GM23338 (cell line): ENCODE results near the gene DMD. TPM values are rescaled to one million over a fixed set of nuclear protein-coding genes. Genes with fewer than 3 reads are reported as not detected.

Experiments
- ATAC-seq: fragments of 200-7000 bp; cut with Tn5 transposase; 3 replicates; pipeline ENCODE4 v1.9.1; 2020
- DNase-seq: peaks from one replicate; pipeline ENCODE4 v3.0.0-alpha.2; 2015; ENCODE audit warnings: low spot score
- H2AFZ ChIP-seq: fragments of 200-600 bp; sonication (generic); 2 replicates; pipeline ENCODE4 v1.8.0; 2016; ENCODE audit warnings: antibody characterized with exemption, mild to moderate bottlenecking, moderate library complexity
- H3F3A ChIP-seq: fragments of 200-600 bp; sonication (generic); replicated peaks from 2 replicates; pipeline ENCODE4 v1.8.0; 2017; ENCODE audit warnings: antibody characterized with exemption, mixed run types, low read depth
- H3K27ac ChIP-seq: fragments of 200-600 bp; sonication (generic); 2 replicates; pipeline ENCODE4 v1.6.1; 2016; ENCODE audit warnings: low read depth
- H3K27me3 ChIP-seq: fragments of 200-600 bp; sonication (generic); 2 replicates; pipeline ENCODE4 v1.8.0; 2016; ENCODE audit warnings: mild to moderate bottlenecking, mixed run types, moderate library complexity; ENCODE audit not compliant: insufficient read depth
- H3K36me3 ChIP-seq: fragments of 200-600 bp; sonication (generic); 2 replicates; pipeline ENCODE4 v1.8.0; 2016; ENCODE audit warnings: mild to moderate bottlenecking; ENCODE audit not compliant: insufficient read depth
- H3K4me1 ChIP-seq: fragments of 200-600 bp; sonication (generic); 2 replicates; pipeline ENCODE4 v1.8.0; 2016; ENCODE audit warnings: mild to moderate bottlenecking, moderate library complexity; ENCODE audit not compliant: insufficient read depth
- H3K4me2 ChIP-seq: fragments of 200-600 bp; sonication (generic); 2 replicates; pipeline ENCODE4 v1.7.1; 2017; ENCODE audit warnings: mixed run types
- H3K4me3 ChIP-seq: fragments of 200-600 bp; sonication (generic); 2 replicates; pipeline ENCODE4 v1.6.1; 2016; ENCODE audit warnings: mixed run types
- H3K79me2 ChIP-seq: fragments of 200-600 bp; sonication (generic); replicated peaks from 2 replicates; pipeline ENCODE4 v1.8.0; 2017; ENCODE audit warnings: mild to moderate bottlenecking; ENCODE audit not compliant: insufficient read depth
- H3K9me2 ChIP-seq: fragments of 200-600 bp; sonication (generic); 2 replicates; pipeline ENCODE4 v1.8.0; 2017; ENCODE audit not compliant: insufficient read depth
- H4K20me1 ChIP-seq: fragments of 200-600 bp; sonication (generic); replicated peaks from 2 replicates; pipeline ENCODE4 v1.8.0; 2017; ENCODE audit warnings: mild to moderate bottlenecking; ENCODE audit not compliant: insufficient read depth
- H3K27ac Mint-ChIP-seq: 2 replicates; pipeline ENCODE4 v1.8.0; 2020; ENCODE audit warnings: inconsistent platforms, mild to moderate bottlenecking, moderate library complexity, mixed read lengths
- H3K27me3 Mint-ChIP-seq: 3 replicates; pipeline ENCODE4 v1.8.0; 2022; ENCODE audit warnings: low read depth, mild to moderate bottlenecking, moderate library complexity, mixed read lengths, inconsistent platforms; ENCODE audit not compliant: insufficient read depth, poor library complexity
- H3K36me3 Mint-ChIP-seq: 3 replicates; pipeline ENCODE4 v1.8.0; 2021; ENCODE audit warnings: low read depth, mild to moderate bottlenecking, inconsistent platforms, moderate library complexity, mixed read lengths
- H3K4me1 Mint-ChIP-seq: 3 replicates; pipeline ENCODE4 v1.8.0; 2020; ENCODE audit warnings: mild to moderate bottlenecking, inconsistent platforms, mixed read lengths
- H3K4me3 Mint-ChIP-seq: 3 replicates; pipeline ENCODE4 v1.8.0; 2021; ENCODE audit warnings: moderate library complexity, mild to moderate bottlenecking, inconsistent platforms, mixed read lengths
- H3K9me3 Mint-ChIP-seq: 3 replicates; pipeline ENCODE4 v1.8.0; 2020; ENCODE audit warnings: moderate library complexity, mild to moderate bottlenecking, inconsistent platforms, mixed read lengths
- CREB1 ChIP-seq: fragments of 250-450 bp; sonication (Bioruptor Pico); IDR thresholded peaks from 2 replicates; pipeline ENCODE4 v1.5.0; 2020; ENCODE audit warnings: low read depth, mild to moderate bottlenecking, moderate library complexity
- CTCF ChIP-seq, 2 experiments: fragments of 200-600 bp in 1 of 2; sonication (generic) in 1 of 2; conservative IDR thresholded peaks; 2 replicates each; pipeline versions ENCODE4 v1.5.1 to v1.6.1; 2016 to 2017; ENCODE audit warnings: antibody characterized with exemption in 2 of 2, low read depth in 2 of 2, mild to moderate bottlenecking in 2 of 2, moderate library complexity in 1 of 2
- ETS1 ChIP-seq: IDR thresholded peaks from 2 replicates; pipeline ENCODE4 v1.6.1; 2016; ENCODE audit warnings: antibody characterized with exemption
- EZH2 ChIP-seq: fragments of 200-600 bp; sonication (generic); IDR thresholded peaks from one replicate; pipeline ENCODE4 v1.8.0; 2017; ENCODE audit warnings: antibody characterized with exemption, mild to moderate bottlenecking, low read depth; ENCODE audit not compliant: unreplicated experiment
- EZH2phosphoT487 ChIP-seq: fragments of 200-600 bp; sonication (generic); IDR thresholded peaks from one replicate; pipeline ENCODE4 v1.8.1; 2018; ENCODE audit warnings: antibody characterized with exemption; ENCODE audit not compliant: unreplicated experiment
- JUNB ChIP-seq: IDR thresholded peaks from one replicate; pipeline ENCODE4 v1.6.1; 2016; ENCODE audit warnings: antibody characterized with exemption; ENCODE audit not compliant: unreplicated experiment
- NANOG ChIP-seq: IDR thresholded peaks from 2 replicates; pipeline ENCODE4 v1.6.1; 2016; ENCODE audit warnings: antibody characterized with exemption, borderline replicate concordance
- POLR2AphosphoS5 ChIP-seq: IDR thresholded peaks from 2 replicates; pipeline ENCODE4 v1.6.1; 2016; ENCODE audit warnings: antibody characterized with exemption, low read depth
- REST ChIP-seq: IDR thresholded peaks from one replicate; pipeline ENCODE4 v1.6.1; 2018; ENCODE audit warnings: antibody characterized with exemption; ENCODE audit not compliant: unreplicated experiment
- STAT1 ChIP-seq: IDR thresholded peaks from one replicate; pipeline ENCODE4 v1.6.1; 2016; ENCODE audit warnings: antibody characterized with exemption; ENCODE audit not compliant: unreplicated experiment
- ZNF114 ChIP-seq: fragments of 250-450 bp; sonication (Bioruptor Pico); IDR thresholded peaks from 2 replicates; pipeline ENCODE4 v1.5.0; 2020; ENCODE audit warnings: mild to moderate bottlenecking, moderate library complexity
- ZNF331 ChIP-seq: fragments of 250-450 bp; sonication (Bioruptor Pico); IDR thresholded peaks from 2 replicates; pipeline ENCODE4 v1.5.0; 2020; ENCODE audit warnings: low read depth, mild to moderate bottlenecking, moderate library complexity
- ZNF462 ChIP-seq: fragments of 250-450 bp; sonication (Bioruptor Pico); IDR thresholded peaks from 2 replicates; pipeline ENCODE4 v1.5.0; 2020; ENCODE audit warnings: mild to moderate bottlenecking, moderate library complexity
- polyA plus RNA-seq: library from polyadenylated mRNA; unstranded; fragments of >200 nt; fragmentation: Nextera tagmentation; extraction: Ambion mirVana; gene quantifications from 2 replicates; pipeline ENCODE4 v1.2.1, GENCODE V29; 2016
- total RNA-seq: library from RNA; depleted of rRNA; stranded (reverse); fragments of >200 nt; shearing (Covaris generic); gene quantifications from 2 replicates; pipeline ENCODE4 v1.2.3, GENCODE V29; 2014

DMD gene
- total and polyA plus RNA-seq, 2 experiments from 2014 or later: 4.5 to 7.6 TPM

DNA sequence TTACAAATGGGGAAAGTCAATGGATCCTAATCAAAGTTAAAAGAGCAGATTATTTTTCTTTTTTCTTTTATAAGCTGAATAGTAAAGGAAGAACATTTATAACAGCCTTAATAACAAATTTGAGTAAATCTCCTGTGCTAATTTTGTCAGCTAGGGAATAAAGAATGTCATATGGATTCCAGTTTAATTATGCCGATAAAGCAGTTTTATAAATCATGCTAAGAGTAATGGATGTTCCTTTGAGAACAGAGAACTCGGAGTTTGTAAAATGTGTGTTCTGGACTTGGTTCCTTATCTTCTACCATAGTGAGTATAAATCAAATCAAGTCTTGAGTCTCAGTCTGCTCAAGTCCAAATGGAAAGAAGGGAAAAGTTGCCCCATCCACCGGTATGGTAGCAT lies 1959.2 kb downstream of the DMD start:
- Mint-ChIP-seq H3K27me3 (no peaks in the 10 kb centered on the region), H3K36me3 (0 out of 3 replicates have a peak, but pooled peaks cover 2% of the 10 kb centered on the region), H3K9me3 (no peaks in the 10 kb centered on the region), H3K4me1 (peaks cover 3% of the 10 kb centered on the region; the same call in 1 of the 3 replicates), H3K27ac (no peak overlapping the region), H3K4me3 (no peak overlapping the region)
- no peak overlapping the region for H3K4me3 ChIP-seq
- H3K4me1 ChIP-seq: no peaks in the 10 kb centered on the region
- H4K20me1 ChIP-seq: no peaks in the 10 kb centered on the region
- no peak for TF ChIP-seq ZNF331 (CRISPR knock-in tag)
- no peak for TF ChIP-seq STAT1
- no peak for TF ChIP-seq ZNF114 (CRISPR knock-in tag)
- no peak for TF ChIP-seq CTCF (conservative IDR thresholded peaks at IDR 0.05; ENCODE audit: low read depth in 2 of 2)
- no peak for TF ChIP-seq JUNB
- TF ChIP-seq ZNF462 (CRISPR knock-in tag): no peak
- TF ChIP-seq POLR2AphosphoS5: no peak
- no peak for TF ChIP-seq EZH2phosphoT487
- no peak for TF ChIP-seq EZH2
- no peak for TF ChIP-seq REST
- TF ChIP-seq NANOG: no peak
- TF ChIP-seq CREB1 (CRISPR knock-in tag): no peak
- TF ChIP-seq ETS1: no peak
- H3K36me3 ChIP-seq: no peaks in the 10 kb centered on the region
- H3K27me3 ChIP-seq: no peaks in the 10 kb centered on the region
- no peak overlapping the region for H2AFZ ChIP-seq
- no peak for ATAC-seq
- H3F3A ChIP-seq: no peaks in the 10 kb centered on the region
- H3K9me2 ChIP-seq: no peaks in the 10 kb centered on the region
- H3K79me2 ChIP-seq: no peaks in the 10 kb centered on the region
- no peak overlapping the region for H3K4me2 ChIP-seq
- DNase-seq: no peak
- no peak overlapping the region for H3K27ac ChIP-seq
